Stimulated activated CD4-positive, alpha-beta T cell treated with anti-CD3 and anti-CD28 coated beads, TNF-alpha, amount 100 ng/mL, for 4 hours (primary cell): ENCODE data around the gene MED16.
"Not testable (repeated sequence)": the region's sequence is repeated elsewhere in the genome, so short reads cannot be mapped to it uniquely, and the experiment has no call there.

Experiments used
- DNase-seq, 3 experiments: peaks; one replicate each; pipeline ENCODE4 v3.0.0-alpha.2; 2020; ENCODE audit warnings: low read depth in 3 of 3

Gene MED16

DNA sequence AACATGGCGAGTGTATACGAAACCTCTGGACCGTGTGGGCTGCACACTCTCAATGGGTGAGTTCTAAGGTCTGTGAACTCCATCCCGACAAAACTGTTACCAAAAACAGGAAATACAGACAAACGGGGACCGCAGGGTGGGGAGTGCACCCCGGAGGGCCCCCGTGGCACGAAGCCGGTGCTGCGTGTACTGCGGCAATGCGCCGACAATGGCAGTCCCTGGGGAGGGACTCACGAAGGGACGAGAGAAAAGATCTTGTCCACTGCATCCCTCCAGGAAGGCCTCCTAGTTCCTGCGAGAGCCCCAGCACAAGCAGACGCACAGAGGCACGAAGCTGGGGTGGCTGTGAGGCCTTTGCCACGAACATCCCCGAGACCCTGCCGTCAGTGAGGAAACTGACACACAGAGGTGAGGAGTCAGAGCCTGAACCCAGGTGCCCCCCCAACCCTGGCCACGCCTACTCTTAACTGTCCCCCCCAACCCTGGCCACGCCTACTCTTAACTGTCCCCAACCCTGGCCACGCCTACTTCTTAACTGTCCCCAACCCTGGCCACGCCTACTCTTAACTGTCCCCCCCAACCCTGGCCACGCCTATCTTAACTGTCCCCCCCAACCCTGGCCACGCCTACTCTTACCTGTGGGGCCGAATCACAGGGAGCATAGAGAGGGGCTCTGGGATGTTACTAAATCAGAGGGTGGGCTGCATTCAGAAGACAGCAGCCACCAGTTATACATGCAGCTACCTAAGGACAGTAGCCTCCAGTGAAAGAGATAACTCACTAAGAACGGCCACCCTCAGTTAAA lies 4.2 kb downstream of the MED16 start:
- DNase-seq = no peak

DNA sequence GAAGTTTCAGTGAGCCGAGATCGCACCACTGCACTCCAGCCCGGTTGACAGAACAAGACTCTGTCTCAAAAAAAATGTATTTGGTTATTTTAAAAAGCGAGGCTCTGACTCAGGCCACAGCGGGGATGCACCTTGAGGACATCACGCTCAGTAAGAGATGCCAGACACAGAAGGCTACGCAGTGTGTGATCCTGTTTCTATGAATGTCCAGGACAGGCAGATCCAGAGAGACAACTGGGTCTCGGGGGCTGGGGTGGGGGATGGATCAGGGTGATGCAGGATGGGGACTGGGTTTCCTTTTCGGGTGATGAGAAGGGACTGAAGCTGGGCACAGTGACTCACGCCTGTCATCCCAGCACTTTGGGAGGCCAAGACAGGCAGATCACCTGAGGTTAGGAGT lies 5.4 kb downstream of the MED16 start:
- DNase-seq = no peak

DNA sequence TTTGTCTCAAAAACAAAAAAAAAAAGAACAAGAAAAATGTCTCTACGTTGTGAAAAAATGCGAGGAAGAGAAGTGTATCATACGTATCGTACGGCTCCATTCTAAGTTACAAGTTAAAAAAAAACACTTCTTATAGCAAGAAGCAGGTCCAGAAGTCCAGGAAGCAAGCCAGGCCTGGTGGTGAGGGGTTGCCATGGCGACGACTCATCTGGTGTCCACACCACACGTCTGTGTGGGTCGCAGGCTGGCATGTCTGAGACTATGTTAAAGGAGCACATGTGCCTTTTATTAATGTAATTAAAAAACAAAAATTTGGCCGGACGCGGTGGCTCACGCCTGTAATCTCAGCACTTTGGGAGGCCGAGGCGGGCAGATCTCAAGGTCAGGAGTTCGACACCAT lies 5.9 kb downstream of the MED16 start:
- no peak for DNase-seq

- no peak for DNase-seq
Observed at GRCh38 chr19:885536-886224, 7.3 kb downstream of the MED16 start.

GRCh38 chr19:884420-885211 lies 8.4 kb downstream of the MED16 start:
- DNase-seq = no peak

DNA sequence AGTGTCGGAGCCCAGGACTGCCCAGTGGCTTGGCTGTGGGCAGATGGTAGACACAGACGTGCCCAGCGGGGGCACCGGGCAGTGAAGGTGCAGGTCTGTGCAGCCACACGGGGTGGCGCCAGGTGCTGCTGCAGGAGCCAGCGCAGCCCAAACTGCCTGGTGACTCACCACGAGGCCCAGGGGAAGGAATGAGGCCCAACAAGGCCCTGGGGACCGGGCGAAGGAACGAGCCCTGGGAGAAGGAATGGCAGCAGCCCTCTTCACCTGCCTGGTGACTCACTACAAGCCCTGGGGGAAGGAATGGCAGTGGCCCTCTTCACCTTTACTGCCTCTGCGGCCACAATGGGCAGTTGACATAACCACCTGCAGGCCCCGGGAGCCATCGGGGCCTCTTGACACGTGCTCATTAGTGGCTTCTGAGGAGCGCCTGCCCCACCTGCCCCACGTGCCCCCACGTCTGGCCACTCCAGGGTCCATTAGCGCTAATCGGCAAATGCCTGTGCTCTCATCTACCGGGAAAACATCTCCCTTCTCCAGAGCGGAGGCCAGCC lies 9.3 kb downstream of the MED16 start:
- no peak for DNase-seq

- DNase-seq = no peak
Observed at GRCh38 chr19:882871-883497, 10.0 kb downstream of the MED16 start.

GRCh38 chr19:881385-882071 lies 11.5 kb downstream of the MED16 start:
- no peak for DNase-seq

- no peak for DNase-seq
Observed at GRCh38 chr19:879711-880438, 13.1 kb downstream of the MED16 start.

DNA sequence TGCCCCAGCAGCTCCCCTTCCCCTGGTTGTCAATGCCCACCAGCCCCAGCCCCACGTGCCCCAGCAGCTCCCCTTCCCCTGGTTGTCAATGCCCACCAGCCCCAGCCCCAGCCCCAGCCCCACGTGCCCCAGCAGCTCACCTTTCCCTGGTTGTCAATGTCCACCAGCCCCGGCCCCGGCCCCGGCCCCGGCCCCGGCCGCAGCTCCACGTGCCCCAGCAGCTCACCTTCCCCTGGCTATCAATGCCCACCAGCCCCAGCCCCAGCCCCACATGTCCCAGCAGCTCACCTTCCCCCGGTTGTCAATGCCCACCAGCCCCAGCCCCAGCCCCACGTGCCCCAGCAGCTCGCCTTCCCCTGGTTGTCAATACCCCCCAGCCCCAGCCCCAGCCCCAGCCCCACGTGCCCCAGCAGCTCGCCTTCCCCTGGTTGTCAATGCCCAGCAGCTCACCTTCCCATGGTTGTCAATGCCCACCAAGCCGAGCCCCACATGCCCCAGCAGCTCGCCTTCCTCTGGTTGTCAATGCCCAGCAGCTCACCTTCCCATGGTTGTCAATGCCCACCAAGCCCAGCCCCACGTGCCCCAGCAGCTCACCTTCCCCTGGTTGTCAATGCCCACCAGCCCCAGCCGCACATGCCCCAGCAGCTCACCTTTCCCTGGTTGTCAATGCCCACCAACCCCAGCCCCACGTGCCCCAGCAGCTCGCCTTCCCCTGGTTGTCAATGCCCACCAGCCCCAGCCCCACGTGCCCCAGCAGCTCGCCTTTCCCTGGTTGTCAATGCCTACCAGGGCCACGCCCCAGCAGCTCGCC lies 14.0 kb downstream of the MED16 start:
- DNase-seq = not testable (repeated sequence)

- DNase-seq = not testable (repeated sequence)
Observed at GRCh38 chr19:877992-878660, 14.9 kb downstream of the MED16 start.

DNA sequence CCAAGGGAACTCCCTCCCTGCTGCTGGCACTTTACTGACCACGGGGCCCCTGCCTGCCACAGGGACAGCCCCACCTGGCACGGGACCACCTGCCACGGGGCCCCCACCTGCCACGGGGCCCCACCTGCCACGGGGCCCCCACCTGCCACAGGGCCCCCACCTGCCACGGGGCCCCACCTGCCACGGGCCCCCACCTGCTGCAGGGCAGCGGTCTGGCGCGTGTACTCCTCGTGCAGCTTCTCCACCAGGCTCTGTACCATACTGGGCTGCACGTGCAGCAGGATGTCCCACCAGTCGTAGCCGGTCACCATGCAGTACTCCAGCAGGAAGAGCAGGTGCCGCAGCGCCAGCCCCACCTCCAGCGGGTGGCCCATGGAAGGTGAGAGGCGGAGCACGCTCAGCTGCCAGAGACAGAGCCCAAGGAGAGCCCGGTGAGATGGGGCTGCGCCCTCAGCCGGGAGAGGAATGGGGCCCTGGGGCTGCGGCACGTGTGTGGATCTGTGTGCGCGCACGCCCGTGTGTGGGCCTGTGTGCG lies 16.1 kb downstream of the MED16 start:
- no peak for DNase-seq

DNA sequence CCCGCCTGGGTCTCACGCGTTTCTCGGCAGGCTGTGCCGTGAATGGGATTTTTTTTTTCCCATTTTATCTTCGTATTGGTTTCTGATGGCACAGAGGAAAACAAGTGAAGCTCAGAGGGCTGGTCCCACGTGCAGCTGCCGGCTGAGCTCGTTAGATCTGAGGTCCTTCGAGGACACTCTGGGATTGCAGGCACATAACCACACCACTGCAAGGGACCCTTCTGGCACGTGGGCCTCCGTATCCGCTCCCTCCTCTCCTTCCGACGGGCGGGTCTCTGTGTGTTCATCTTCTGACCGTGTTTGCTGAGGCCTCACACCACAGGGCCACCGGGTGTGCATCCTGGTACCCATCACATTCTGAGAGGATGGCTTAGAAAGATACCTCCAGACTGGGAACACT lies 16.9 kb downstream of the MED16 start:
- DNase-seq = no peak

GRCh38 chr19:875265-875879 lies 17.6 kb downstream of the MED16 start:
- no peak for DNase-seq

DNA sequence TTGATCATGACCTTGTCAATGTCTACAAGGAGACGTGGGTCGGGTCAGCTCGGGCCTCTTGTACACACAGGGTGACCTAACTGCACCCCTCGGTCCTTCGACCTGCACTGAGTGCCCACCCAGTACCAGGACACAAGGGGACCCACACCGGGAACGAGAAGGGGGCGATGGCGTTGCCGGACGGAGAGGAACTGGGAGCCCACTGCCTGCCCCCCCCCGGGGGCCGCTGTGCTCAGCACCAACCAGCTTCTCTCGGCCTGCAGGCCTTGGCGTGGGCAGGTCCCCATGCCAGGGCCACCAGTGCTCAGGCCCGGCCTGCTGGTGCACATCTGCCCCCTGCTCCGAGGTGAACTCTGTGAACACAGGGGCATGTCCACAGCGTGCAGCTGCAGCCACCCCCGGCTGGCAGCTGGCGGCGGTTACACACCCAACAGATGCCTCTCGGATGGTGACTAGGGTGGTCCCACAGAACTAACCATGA lies 19.4 kb downstream of the MED16 start:
- no peak for DNase-seq

DNA sequence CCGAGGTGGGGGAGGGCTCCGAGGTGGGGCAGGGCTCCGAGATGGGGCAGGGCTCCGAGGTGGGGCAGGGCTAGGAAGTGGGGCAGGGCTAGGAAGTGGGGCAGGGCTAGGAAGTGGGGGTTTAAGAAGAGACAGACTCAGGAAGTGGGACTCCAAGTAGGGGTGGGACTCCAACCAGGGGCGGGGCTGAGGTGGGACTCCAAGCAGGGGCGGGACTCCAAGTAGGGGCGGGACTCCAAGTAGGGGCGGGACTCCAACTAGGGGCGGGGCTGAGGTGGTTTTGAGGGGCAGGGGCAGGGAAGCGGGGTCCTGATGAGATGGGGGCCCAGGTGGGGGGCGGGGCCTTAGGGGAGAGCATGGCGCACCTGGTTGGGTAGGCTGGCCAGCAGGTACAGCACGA lies 19.9 kb downstream of the MED16 start:
- DNase-seq = peak in 2 of 3 experiments; percentile 24 to 53

DNA sequence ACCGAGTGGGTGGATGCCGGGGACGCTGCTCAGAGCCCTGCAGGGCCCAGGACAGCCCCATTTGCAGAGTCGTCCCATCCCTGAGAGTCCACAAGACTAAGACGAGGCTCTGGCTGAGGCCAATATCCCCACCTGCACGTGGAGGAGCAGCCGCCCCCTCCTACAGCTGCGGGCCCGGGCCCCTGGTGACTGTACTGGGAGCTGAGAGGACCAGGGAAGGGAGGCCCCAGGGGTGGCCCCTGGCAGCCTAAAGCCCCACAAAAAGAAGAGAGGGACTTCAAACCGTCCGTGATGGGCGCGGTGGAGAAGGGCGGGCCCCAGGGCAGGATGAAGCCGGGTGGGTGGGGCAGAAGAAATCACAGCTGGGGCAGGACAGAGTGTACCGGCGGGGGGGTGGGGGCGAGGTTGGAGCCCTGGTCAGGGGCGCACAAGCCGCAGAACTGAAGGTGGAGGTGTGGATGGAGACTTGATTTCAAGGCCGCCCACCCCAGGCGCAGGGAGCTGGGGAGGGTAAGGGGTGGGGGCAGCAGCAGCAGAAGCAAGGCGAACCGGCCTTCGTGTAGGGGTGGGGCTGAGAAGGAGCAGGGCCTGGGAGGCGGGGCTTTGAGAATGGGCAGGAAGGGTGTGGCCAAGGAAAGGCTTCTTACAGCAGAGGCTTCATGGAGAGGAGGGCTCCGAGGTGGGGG lies 20.6 kb downstream of the MED16 start:
- DNase-seq = peak; percentile 48 to 69 (median 59)
